SK-MEL-5 (cell line): ENCODE measurements around the gene PNCK. TPM values are rescaled to one million over a fixed set of nuclear protein-coding genes. Genes with fewer than 3 reads are reported as not detected.
A peak's percentile ranks its signal among the peaks of the same experiment; 100 is the strongest.
"Not testable (repeated sequence)": the region's sequence is repeated elsewhere in the genome, so short reads cannot be mapped to it uniquely, and the experiment has no call there.

Source experiments
- DNase-seq: peaks from one replicate; pipeline ENCODE4 v3.0.0-alpha.2; 2016; ENCODE audit warnings: low read depth, low spot score
- in situ Hi-C: cut with HindIII; loops from 2 replicates; pipeline ENCODE4 v1.10.0; 2016; ENCODE audit warnings: low sequenced_read_pairs, high pct_unique_total_duplicates, low pct_unique_long_range_greater_than_20kb
- polyA plus RNA-seq, 2 experiments: library from polyadenylated mRNA; depleted of rRNA; stranded (reverse); fragments of >200 nt; gene quantifications; 2 replicates each; pipeline ENCODE4 v1.2.3, GENCODE V29; 2015
- total RNA-seq: library from RNA; depleted of rRNA; stranded (reverse); fragments of >200 nt; shearing (Covaris generic); gene quantifications from 2 replicates; pipeline ENCODE4 v1.2.3, GENCODE V29; 2014; rRNA removed

PNCK gene
- 0.64 and 0.87 TPM in 2 replicates for total RNA-seq
- polyA plus RNA-seq (2015; cell fraction: cytosol; rRNA removed) = 0.33 and 1.3 TPM in 2 replicates
- polyA plus RNA-seq (2015; cell fraction: nucleus; rRNA removed) = 10.3 and 10.4 TPM in 2 replicates

- DNase-seq = no peak
- in situ Hi-C loops = no loop called here
These were observed at the start of gene PNCK for GRCh38 chrX:153673428-153674218. PNCK (minus strand) TSS chrX:153673813; CDS start chrX:153673076, 737 bp downstream.

- no peak for DNase-seq
- in situ Hi-C loops = no loop called here
These were observed 49.2 kb upstream of the PNCK start for GRCh38 chrX:153722704-153723350.

- DNase-seq = no peak
- in situ Hi-C loops = no loop called here
These were observed 46.1 kb upstream of the PNCK start for GRCh38 chrX:153719701-153720100.

- in situ Hi-C loops = no loop called here
- DNase-seq = no peak
These were observed 45.6 kb upstream of the PNCK start for GRCh38 chrX:153719238-153719637.

GRCh38 chrX:153717445-153717844, 43.8 kb upstream of the PNCK start:
- in situ Hi-C loops = no loop called here
- DNase-seq = no peak

GRCh38 chrX:153714256-153714655, 40.6 kb upstream of the PNCK start:
- in situ Hi-C loops = no loop called here
- no peak for DNase-seq

- no peak for DNase-seq
- in situ Hi-C loops = no loop called here
These were observed 36.4 kb upstream of the PNCK start for GRCh38 chrX:153709726-153710674.

- in situ Hi-C loops = no loop called here
- peak; percentile 85 for DNase-seq
These were observed 34.8 kb upstream of the PNCK start for GRCh38 chrX:153708415-153708814.

GRCh38 chrX:153707406-153707805, 33.8 kb upstream of the PNCK start:
- in situ Hi-C loops = no loop called here
- no peak for DNase-seq

GRCh38 chrX:153706799-153707198, 33.2 kb upstream of the PNCK start:
- DNase-seq = no peak
- in situ Hi-C loops = no loop called here

- in situ Hi-C loops, DNase-seq: not testable (repeated sequence)
These were observed 31.9 kb upstream of the PNCK start for GRCh38 chrX:153705403-153706060.

GRCh38 chrX:153704631-153705402, 31.2 kb upstream of the PNCK start:
- DNase-seq, in situ Hi-C loops: not testable (repeated sequence)

- in situ Hi-C loops = no loop called here
- no peak for DNase-seq
These were observed 30.5 kb upstream of the PNCK start for GRCh38 chrX:153704021-153704526.

- in situ Hi-C loops = no loop called here
- DNase-seq = no peak
These were observed 29.4 kb upstream of the PNCK start for GRCh38 chrX:153703036-153703370.

- no peak for DNase-seq
- in situ Hi-C loops = no loop called here
These were observed 28.9 kb upstream of the PNCK start for GRCh38 chrX:153702336-153703035.

GRCh38 chrX:153701706-153702105, 28.1 kb upstream of the PNCK start:
- DNase-seq = no peak
- in situ Hi-C loops = no loop called here
